MM.1S (cell line): Measurements from ENCODE around the gene SLC27A6.

ENCODE experiments used
- DNase-seq: peaks from one replicate; pipeline ENCODE4 v3.0.0-alpha.2; 2015
- H2AFZ ChIP-seq: fragments of 300-600 bp; sonication (generic); 2 replicates; pipeline ENCODE4 v1.6.0; 2016; ENCODE audit warnings: antibody characterized with exemption, low read length
- H3F3A ChIP-seq: fragments of 300-600 bp; sonication (generic); 2 replicates; pipeline ENCODE4 v1.6.1; 2016; ENCODE audit warnings: mild to moderate bottlenecking, antibody characterized with exemption, low read length, moderate library complexity, mixed read lengths; ENCODE audit not compliant: insufficient read depth
- H3K27ac ChIP-seq: fragments of 300-600 bp; sonication (generic); 2 replicates; pipeline ENCODE4 v1.5.1; 2016; ENCODE audit warnings: mild to moderate bottlenecking, low read length
- H3K27me3 ChIP-seq: fragments of 300-600 bp; sonication (generic); replicated peaks from 2 replicates; pipeline ENCODE4 v1.6.0; 2016; ENCODE audit warnings: low read length; ENCODE audit not compliant: insufficient read depth
- H3K36me3 ChIP-seq: fragments of 300-600 bp; sonication (generic); replicated peaks from 2 replicates; pipeline ENCODE4 v1.6.1; 2016; ENCODE audit warnings: mild to moderate bottlenecking, low read length, mixed read lengths; ENCODE audit not compliant: insufficient read depth
- H3K4me1 ChIP-seq: fragments of 300-600 bp; sonication (generic); 2 replicates; pipeline ENCODE4 v1.6.1; 2016; ENCODE audit warnings: low read length, mixed read lengths
- H3K4me2 ChIP-seq: fragments of 300-600 bp; sonication (generic); 2 replicates; pipeline ENCODE4 v1.6.0; 2016; ENCODE audit warnings: low read depth, low read length
- H3K4me3 ChIP-seq: fragments of 300-600 bp; sonication (generic); 2 replicates; pipeline ENCODE4 v1.5.1; 2016; ENCODE audit warnings: low read length, mixed read lengths
- H3K79me2 ChIP-seq: fragments of 300-600 bp; sonication (generic); 2 replicates; pipeline ENCODE4 v1.6.1; 2016; ENCODE audit warnings: mixed run types, low read length, mixed read lengths
- H3K9ac ChIP-seq: fragments of 300-600 bp; sonication (generic); 2 replicates; pipeline ENCODE4 v1.6.1; 2016; ENCODE audit warnings: low read length, mixed read lengths
- H3K9me2 ChIP-seq: fragments of 300-600 bp; sonication (generic); replicated peaks from 2 replicates; pipeline ENCODE4 v1.6.1; 2016; ENCODE audit warnings: mild to moderate bottlenecking, low read length, mixed read lengths; ENCODE audit not compliant: insufficient read depth
- H3K9me3 ChIP-seq: fragments of 300-600 bp; sonication (generic); replicated peaks from 2 replicates; pipeline ENCODE4 v1.6.1; 2016; ENCODE audit warnings: mild to moderate bottlenecking, low read length, mixed read lengths; ENCODE audit not compliant: insufficient read depth
- H4K20me1 ChIP-seq: fragments of 300-600 bp; sonication (generic); 2 replicates; pipeline ENCODE4 v1.6.1; 2016; ENCODE audit warnings: mild to moderate bottlenecking, low read length, moderate library complexity, mixed read lengths; ENCODE audit not compliant: insufficient read depth
- EZH2 ChIP-seq: fragments of 300-600 bp; sonication (generic); optimal IDR thresholded peaks from 2 replicates; pipeline ENCODE3; 2017; ENCODE audit warnings: low read depth, mild to moderate bottlenecking, antibody characterized with exemption, low read length, mixed read lengths
- EZH2phosphoT487 ChIP-seq: fragments of 300-600 bp; sonication (generic); IDR thresholded peaks from 2 replicates; pipeline ENCODE4 v1.6.1; 2018; ENCODE audit warnings: antibody characterized with exemption, low read length
- TF ChIP-seq, protein P1 (sequence below): fragments of 300-600 bp; sonication (generic); IDR thresholded peaks from 2 replicates; pipeline ENCODE4 v1.5.1; 2016; ENCODE audit warnings: antibody characterized with exemption, low read length, mixed read lengths

SLC27A6 gene

DNA sequence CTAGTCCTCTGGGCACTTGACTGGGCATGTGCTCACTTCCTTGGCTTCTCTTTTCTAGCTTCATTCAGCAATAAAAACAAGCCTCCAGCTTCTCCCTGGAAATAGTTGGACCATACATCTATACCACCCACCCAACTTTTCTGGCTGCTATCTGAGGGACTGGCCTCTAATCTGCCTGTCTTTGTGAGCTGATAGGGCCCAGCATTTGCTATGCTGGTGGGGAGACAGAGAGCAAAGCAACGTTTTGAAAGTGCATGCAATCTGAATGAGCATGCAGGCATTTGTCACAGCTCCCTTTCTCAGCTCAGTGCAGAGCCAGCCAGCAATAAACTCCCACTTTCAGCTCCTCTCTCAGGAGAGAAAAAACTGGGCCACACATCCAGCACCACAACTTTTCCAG lies 78.6 kb downstream of the SLC27A6 start:
- no peaks in the 10 kb centered on the region for H3F3A ChIP-seq
- H3K27me3 ChIP-seq, result no peaks in the 10 kb centered on the region
- no peak for DNase-seq
- no peak overlapping the region for H3K4me3 ChIP-seq
- no peaks in the 10 kb centered on the region for H3K36me3 ChIP-seq
- H3K9me2 ChIP-seq, result no peaks in the 10 kb centered on the region; the same call in 1 of the 2 replicates
- H3K27ac ChIP-seq, result no peak overlapping the region
- no peaks in the 10 kb centered on the region for H3K9me3 ChIP-seq
- H3K9ac ChIP-seq, result no peak overlapping the region
- TF ChIP-seq EZH2phosphoT487, result no peak
- TF ChIP-seq, protein P1, sequence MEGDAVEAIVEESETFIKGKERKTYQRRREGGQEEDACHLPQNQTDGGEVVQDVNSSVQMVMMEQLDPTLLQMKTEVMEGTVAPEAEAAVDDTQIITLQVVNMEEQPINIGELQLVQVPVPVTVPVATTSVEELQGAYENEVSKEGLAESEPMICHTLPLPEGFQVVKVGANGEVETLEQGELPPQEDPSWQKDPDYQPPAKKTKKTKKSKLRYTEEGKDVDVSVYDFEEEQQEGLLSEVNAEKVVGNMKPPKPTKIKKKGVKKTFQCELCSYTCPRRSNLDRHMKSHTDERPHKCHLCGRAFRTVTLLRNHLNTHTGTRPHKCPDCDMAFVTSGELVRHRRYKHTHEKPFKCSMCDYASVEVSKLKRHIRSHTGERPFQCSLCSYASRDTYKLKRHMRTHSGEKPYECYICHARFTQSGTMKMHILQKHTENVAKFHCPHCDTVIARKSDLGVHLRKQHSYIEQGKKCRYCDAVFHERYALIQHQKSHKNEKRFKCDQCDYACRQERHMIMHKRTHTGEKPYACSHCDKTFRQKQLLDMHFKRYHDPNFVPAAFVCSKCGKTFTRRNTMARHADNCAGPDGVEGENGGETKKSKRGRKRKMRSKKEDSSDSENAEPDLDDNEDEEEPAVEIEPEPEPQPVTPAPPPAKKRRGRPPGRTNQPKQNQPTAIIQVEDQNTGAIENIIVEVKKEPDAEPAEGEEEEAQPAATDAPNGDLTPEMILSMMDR, result no peak
- no peak overlapping the region for H3K4me2 ChIP-seq
- no peaks in the 10 kb centered on the region for H4K20me1 ChIP-seq
- no peaks in the 10 kb centered on the region for H3K79me2 ChIP-seq
- H3K4me1 ChIP-seq, result no peaks in the 10 kb centered on the region
- H2AFZ ChIP-seq, result no peak overlapping the region

DNA sequence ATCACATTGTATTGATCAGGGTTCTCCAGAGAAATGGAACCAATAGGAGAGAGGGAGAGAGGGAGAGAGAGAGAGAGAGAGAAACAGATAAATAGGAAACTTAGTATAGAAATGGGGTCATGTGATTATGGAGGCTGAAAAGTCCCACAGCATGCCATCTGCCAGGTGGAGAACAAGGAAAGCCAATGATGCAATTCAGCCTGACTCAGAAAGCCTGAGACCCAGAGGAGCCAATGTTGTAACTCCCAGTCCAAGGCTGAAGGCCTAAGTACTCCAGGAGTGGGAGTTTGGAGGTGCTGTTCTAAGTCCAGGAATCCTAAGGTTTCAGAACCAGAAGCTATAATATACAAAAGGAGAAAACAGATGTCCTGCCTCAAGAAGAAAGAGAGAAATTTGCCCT lies 80.9 kb downstream of the SLC27A6 start:
- Histone ChIP-seq H3K4me3 (no peak overlapping the region), H3K9me3 (no peaks in the 10 kb centered on the region), H3K27me3 (no peaks in the 10 kb centered on the region), H2AFZ (no peak overlapping the region), H3K9me2 (no peaks in the 10 kb centered on the region; the same call in 1 of the 2 replicates), H3K36me3 (no peaks in the 10 kb centered on the region), H3K9ac (no peak overlapping the region), H3K79me2 (no peaks in the 10 kb centered on the region), H3F3A (no peaks in the 10 kb centered on the region), H3K4me1 (no peaks in the 10 kb centered on the region), H4K20me1 (no peaks in the 10 kb centered on the region), H3K27ac (no peak overlapping the region), H3K4me2 (no peak overlapping the region)
- DNase-seq, result no peak
- no peak for TF ChIP-seq EZH2phosphoT487
- TF ChIP-seq, protein P1, result no peak
- no peak for TF ChIP-seq EZH2

DNA sequence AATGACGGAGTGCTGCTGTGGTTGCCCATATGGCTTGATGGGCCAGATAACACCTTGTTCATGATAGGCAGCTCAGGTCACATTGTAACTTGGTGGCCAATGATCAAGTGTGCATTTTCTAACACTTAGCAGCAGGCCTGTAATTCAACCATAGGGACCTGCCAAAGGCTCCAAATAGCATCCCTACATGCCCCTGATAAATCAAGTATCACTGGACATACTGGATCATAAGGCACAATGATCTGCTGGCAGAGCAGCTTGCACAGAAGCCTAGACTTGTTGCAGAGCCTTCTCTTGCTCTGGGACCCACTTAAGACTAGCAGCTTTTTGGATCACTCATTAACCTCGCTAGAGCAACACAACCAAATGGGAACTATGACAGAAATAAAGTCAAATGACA lies 83.2 kb downstream of the SLC27A6 start:
- Histone ChIP-seq H3K9me3 (no peaks in the 10 kb centered on the region), H3K4me3 (no peak overlapping the region), H3K27me3 (no peaks in the 10 kb centered on the region), H2AFZ (no peak overlapping the region), H3F3A (no peaks in the 10 kb centered on the region), H3K4me2 (no peak overlapping the region), H3K27ac (no peak overlapping the region), H3K9me2 (no peaks in the 10 kb centered on the region; the same call in 1 of the 2 replicates), H3K79me2 (no peaks in the 10 kb centered on the region), H3K9ac (no peak overlapping the region), H4K20me1 (no peaks in the 10 kb centered on the region), H3K36me3 (no peaks in the 10 kb centered on the region), H3K4me1 (no peaks in the 10 kb centered on the region)
- TF ChIP-seq EZH2 (no peak), EZH2phosphoT487 (no peak)
- TF ChIP-seq, protein P1, result no peak
- DNase-seq, result no peak
